ENCODE measurements around the gene SERPINA7. TPM values are rescaled to one million over a fixed set of nuclear protein-coding genes. Genes with fewer than 3 reads are reported as not detected.

SERPINA7 gene
- total RNA-seq (2021), result not detected in 2 replicates
- not detected for Bru-seq, nascent RNA
- not detected for BruChase-seq, experiment 1, labeled RNA remaining after a 2-hour chase
- BruChase-seq, experiment 2, labeled RNA remaining after a 6-hour chase, result not detected
- long read RNA-seq, result 0 reads

- no peak for DNase-seq
- Histone ChIP-seq H4K20me1 (ENCODE audit: insufficient read depth) (no peaks in the 10 kb centered on the region), H3K79me2 (ENCODE audit: low read depth) (no peaks in the 10 kb centered on the region), H3K9me2 (ENCODE audit: insufficient read depth) (no peaks in the 10 kb centered on the region), H3K4me1 (replicated peaks; ENCODE audit: insufficient read depth) (no peaks in the 10 kb centered on the region), H3K4me3 (no peak within 1 kb of the TSS), H3F3A (ENCODE audit: insufficient read depth, low read depth) (no peaks in the 10 kb centered on the region), H3K27me3 (ENCODE audit: insufficient read depth, low read depth) (no peaks in the 10 kb centered on the region), H3K4me2 (no peak within 1 kb of the TSS), H3K9me3 (ENCODE audit: insufficient read depth, low read depth) (no peaks in the 10 kb centered on the region), H3K27ac (no peak within 1 kb of the TSS), H3K36me3 (ENCODE audit: low read depth) (no peaks in the 10 kb centered on the region), H2AFZ (no peak within 1 kb of the TSS)
- ChIA-PET CTCF (no interaction called here), POLR2A (ENCODE audit: unreplicated experiment) (no interaction called here)
- intact Hi-C loops (cut with micrococcal nuclease; ENCODE audit: unreplicated experiment), result no loop called here
- TF ChIP-seq EZH2 (IDR thresholded peaks at IDR 0.05; ENCODE audit: low read depth), result no peak
- TF ChIP-seq, protein P1, sequence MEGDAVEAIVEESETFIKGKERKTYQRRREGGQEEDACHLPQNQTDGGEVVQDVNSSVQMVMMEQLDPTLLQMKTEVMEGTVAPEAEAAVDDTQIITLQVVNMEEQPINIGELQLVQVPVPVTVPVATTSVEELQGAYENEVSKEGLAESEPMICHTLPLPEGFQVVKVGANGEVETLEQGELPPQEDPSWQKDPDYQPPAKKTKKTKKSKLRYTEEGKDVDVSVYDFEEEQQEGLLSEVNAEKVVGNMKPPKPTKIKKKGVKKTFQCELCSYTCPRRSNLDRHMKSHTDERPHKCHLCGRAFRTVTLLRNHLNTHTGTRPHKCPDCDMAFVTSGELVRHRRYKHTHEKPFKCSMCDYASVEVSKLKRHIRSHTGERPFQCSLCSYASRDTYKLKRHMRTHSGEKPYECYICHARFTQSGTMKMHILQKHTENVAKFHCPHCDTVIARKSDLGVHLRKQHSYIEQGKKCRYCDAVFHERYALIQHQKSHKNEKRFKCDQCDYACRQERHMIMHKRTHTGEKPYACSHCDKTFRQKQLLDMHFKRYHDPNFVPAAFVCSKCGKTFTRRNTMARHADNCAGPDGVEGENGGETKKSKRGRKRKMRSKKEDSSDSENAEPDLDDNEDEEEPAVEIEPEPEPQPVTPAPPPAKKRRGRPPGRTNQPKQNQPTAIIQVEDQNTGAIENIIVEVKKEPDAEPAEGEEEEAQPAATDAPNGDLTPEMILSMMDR (conservative IDR thresholded peaks at IDR 0.05), result no peak
- no TSS peak for BruUV-seq (replicated peaks)
Observed at GRCh38 chrX:106038625-106039024, at the start of gene SERPINA7. Gene SERPINA7 (minus strand): TSS chrX:106038727. CDS start chrX:106037058, 1,669 bp downstream.

- no peak for DNase-seq
- POLR2A ChIA-PET (ENCODE audit: unreplicated experiment), result no interaction called here
- Histone ChIP-seq H3K79me2 (ENCODE audit: low read depth) (no peaks in the 10 kb centered on the region), H3K27me3 (ENCODE audit: insufficient read depth, low read depth) (no peaks in the 10 kb centered on the region), H3K27ac (no peak overlapping the region), H3K9me3 (ENCODE audit: insufficient read depth, low read depth) (no peaks in the 10 kb centered on the region), H2AFZ (no peak overlapping the region), H3K36me3 (ENCODE audit: low read depth) (no peaks in the 10 kb centered on the region), H3F3A (ENCODE audit: insufficient read depth, low read depth) (no peaks in the 10 kb centered on the region), H3K4me3 (no peak overlapping the region), H3K4me1 (replicated peaks; ENCODE audit: insufficient read depth) (no peaks in the 10 kb centered on the region), H3K4me2 (no peak overlapping the region), H3K9me2 (ENCODE audit: insufficient read depth) (no peaks in the 10 kb centered on the region), H4K20me1 (ENCODE audit: insufficient read depth) (no peaks in the 10 kb centered on the region)
- BruUV-seq (replicated peaks), result no TSS peak
- TF ChIP-seq, protein P1 (conservative IDR thresholded peaks at IDR 0.05), result no peak
- no peak for TF ChIP-seq EZH2 (IDR thresholded peaks at IDR 0.05; ENCODE audit: low read depth)
- CTCF ChIA-PET, result no interaction called here
- intact Hi-C loops (cut with micrococcal nuclease; ENCODE audit: unreplicated experiment), result no loop called here
Observed at GRCh38 chrX:106069048-106069447, 30.5 kb upstream of the SERPINA7 start.

- no TSS peak for BruUV-seq (replicated peaks)
- TF ChIP-seq, protein P1 (conservative IDR thresholded peaks at IDR 0.05), result no peak
- no peak for TF ChIP-seq EZH2 (IDR thresholded peaks at IDR 0.05; ENCODE audit: low read depth)
- CTCF ChIA-PET, result no interaction called here
Observed at GRCh38 chrX:106050054-106050453, 11.5 kb upstream of the SERPINA7 start.

More at GRCh38 chrX:106050054-106050453, 11.5 kb upstream of the SERPINA7 start:
- Histone ChIP-seq H3K4me1 (replicated peaks; ENCODE audit: insufficient read depth) (no peaks in the 10 kb centered on the region), H3K9me2 (ENCODE audit: insufficient read depth) (no peaks in the 10 kb centered on the region), H2AFZ (no peak overlapping the region), H3K27ac (no peak overlapping the region), H3F3A (ENCODE audit: insufficient read depth, low read depth) (no peaks in the 10 kb centered on the region), H3K79me2 (ENCODE audit: low read depth) (no peaks in the 10 kb centered on the region), H3K4me3 (no peak overlapping the region), H3K4me2 (no peak overlapping the region), H4K20me1 (ENCODE audit: insufficient read depth) (no peaks in the 10 kb centered on the region), H3K9me3 (ENCODE audit: insufficient read depth, low read depth) (no peaks in the 10 kb centered on the region), H3K27me3 (ENCODE audit: insufficient read depth, low read depth) (no peaks in the 10 kb centered on the region), H3K36me3 (ENCODE audit: low read depth) (no peaks in the 10 kb centered on the region)
- no peak for DNase-seq
- POLR2A ChIA-PET (ENCODE audit: unreplicated experiment), result no interaction called here
- intact Hi-C loops (cut with micrococcal nuclease; ENCODE audit: unreplicated experiment), result no loop called here

Measured in PC-9 (cell line).